Panc1 (cell line): ENCODE data around the gene PXDN.

Source experiments
- CTCF ChIP-seq: fragments of 450-650 bp; IDR thresholded peaks from 2 replicates; pipeline ENCODE4 v1.5.1; 2017; ENCODE audit warnings: mild to moderate bottlenecking
- POLR2AphosphoS5 ChIP-seq: IDR thresholded peaks from 2 replicates; pipeline ENCODE4 v1.6.1; 2012; ENCODE audit warnings: mild to moderate bottlenecking, low read depth, low read length, moderate library complexity
- REST ChIP-seq, 2 experiments: IDR thresholded peaks; 2 replicates each; pipeline ENCODE4 v1.6.1; 2011 to 2012; ENCODE audit warnings: low read depth in 2 of 2, control low read depth in 1 of 2, low read length in 1 of 2, mild to moderate bottlenecking in 1 of 2, moderate library complexity in 1 of 2; ENCODE audit not compliant: insufficient read depth in 1 of 2
- SIN3A ChIP-seq: IDR thresholded peaks from 2 replicates; pipeline ENCODE4 v1.6.1; 2012; ENCODE audit warnings: low read depth, mild to moderate bottlenecking, low read length, moderate library complexity, borderline replicate concordance; ENCODE audit not compliant: insufficient read depth
- TCF7L2 ChIP-seq: IDR thresholded peaks from 2 replicates; pipeline ENCODE4 v1.6.1; 2011; ENCODE audit warnings: mild to moderate bottlenecking, low read depth, low read length, inconsistent platforms

GRCh38 chr2:1670636-1671035 is 73.7 kb downstream of the PXDN start:
- TF ChIP-seq CTCF (no peak), POLR2AphosphoS5 (no peak), SIN3A (no peak), TCF7L2 (no peak), REST (IDR thresholded peaks at IDR 0.05; ENCODE audit: insufficient read depth in 1 of 2, low read depth in 2 of 2, low read length in 1 of 2) (no peak)
